DOHH2 (cell line): ENCODE measurements around the gene TNRC6A.
"Not testable (repeated sequence)": the region's sequence is repeated elsewhere in the genome, so short reads cannot be mapped to it uniquely, and the experiment has no call there.

Experiments
- H3F3A ChIP-seq: fragments of 200-600 bp; sonication (generic), shearing (Covaris generic); 2 replicates; pipeline ENCODE4 v1.6.0; 2016; ENCODE audit warnings: antibody characterized with exemption, mild to moderate bottlenecking; ENCODE audit not compliant: control insufficient read depth, insufficient read depth
- H3K27ac ChIP-seq: fragments of 200-600 bp; sonication (generic); 2 replicates; pipeline ENCODE4 v1.5.1; 2014; ENCODE audit warnings: low read depth, mild to moderate bottlenecking, low read length, moderate library complexity
- H3K27me3 ChIP-seq: fragments of 200-600 bp; sonication (generic); 2 replicates; pipeline ENCODE4 v1.6.1; 2014; ENCODE audit warnings: mild to moderate bottlenecking, low read length, mixed read lengths; ENCODE audit not compliant: control insufficient read depth
- H3K36me3 ChIP-seq: fragments of 200-600 bp; sonication (generic); 2 replicates; pipeline ENCODE4 v1.6.1; 2014; ENCODE audit warnings: mild to moderate bottlenecking, low read length, moderate library complexity, mixed read lengths; ENCODE audit not compliant: control insufficient read depth
- H3K4me1 ChIP-seq: fragments of 200-600 bp; sonication (generic); 2 replicates; pipeline ENCODE4 v1.6.1; 2014; ENCODE audit warnings: mild to moderate bottlenecking, low read length, mixed read lengths; ENCODE audit not compliant: control insufficient read depth
- H3K4me2 ChIP-seq: fragments of 200-600 bp; sonication (generic); 2 replicates; pipeline ENCODE4 v1.6.0; 2014; ENCODE audit warnings: mild to moderate bottlenecking, low read length, moderate library complexity
- H3K4me3 ChIP-seq: fragments of 200-600 bp; sonication (generic); 2 replicates; pipeline ENCODE4 v1.5.1; 2014; ENCODE audit warnings: mild to moderate bottlenecking, low read length, mixed read lengths
- H3K79me2 ChIP-seq: fragments of 200-600 bp; sonication (generic); 2 replicates; pipeline ENCODE4 v1.6.1; 2014; ENCODE audit warnings: mild to moderate bottlenecking, low read length, mixed read lengths; ENCODE audit not compliant: control insufficient read depth
- H3K9me2 ChIP-seq: fragments of 200-600 bp; sonication (generic); replicated peaks from 2 replicates; pipeline ENCODE4 v1.6.1; 2014; ENCODE audit warnings: mild to moderate bottlenecking, low read length, mixed read lengths; ENCODE audit not compliant: control insufficient read depth
- H3K9me3 ChIP-seq: fragments of 200-600 bp; sonication (generic); 2 replicates; pipeline ENCODE4 v1.6.1; 2014; ENCODE audit warnings: antibody characterized with exemption, low read length, mixed read lengths; ENCODE audit not compliant: control insufficient read depth, insufficient read depth
- H4K20me1 ChIP-seq: fragments of 200-600 bp; sonication (generic); 2 replicates; pipeline ENCODE4 v1.6.0; 2014; ENCODE audit warnings: low read depth, mild to moderate bottlenecking, antibody characterized with exemption, low read length, moderate library complexity; ENCODE audit not compliant: control insufficient read depth, insufficient read depth
- CTCF ChIP-seq: fragments of 200-600 bp; sonication (generic); IDR thresholded peaks from one replicate; pipeline ENCODE4 v1.5.1; 2014; ENCODE audit warnings: antibody characterized with exemption, mild to moderate bottlenecking, low read depth, low read length; ENCODE audit not compliant: poor library complexity, severe bottlenecking
- EZH2phosphoT487 ChIP-seq: fragments of 200-600 bp; sonication (generic); IDR thresholded peaks from 2 replicates; pipeline ENCODE4 v1.6.1; 2017; ENCODE audit warnings: borderline replicate concordance, mild to moderate bottlenecking, antibody characterized with exemption, low read length, moderate library complexity, mixed read lengths

TNRC6A gene

GRCh38 chr16:24747441-24747840 lies 18.0 kb downstream of the TNRC6A start:
- no peak overlapping the region for H3K4me3 ChIP-seq
- no peak for TF ChIP-seq CTCF
- TF ChIP-seq EZH2phosphoT487 = no peak
- 0 out of 2 replicates have a peak, but pooled peaks cover 4% of the 10 kb centered on the region for H3F3A ChIP-seq
- no peak overlapping the region for H3K4me2 ChIP-seq
- no peaks in the 10 kb centered on the region for H3K27me3 ChIP-seq
- no peaks in the 10 kb centered on the region for H3K9me3 ChIP-seq
- H3K36me3 ChIP-seq = peaks cover 42% of the 10 kb centered on the region
- no peak overlapping the region for H3K27ac ChIP-seq
- H3K9me2 ChIP-seq = no peaks in the 10 kb centered on the region
- H3K4me1 ChIP-seq = peaks cover 29% of the 10 kb centered on the region
- H3K79me2 ChIP-seq = peaks cover 99% of the 10 kb centered on the region
- H4K20me1 ChIP-seq = peaks cover 30% of the 10 kb centered on the region

- H3K27ac ChIP-seq = no peak overlapping the region
- H3K9me3 ChIP-seq = no peaks in the 10 kb centered on the region
- peaks cover 29% of the 10 kb centered on the region for H3K4me1 ChIP-seq
- no peaks in the 10 kb centered on the region for H3K27me3 ChIP-seq
- no peaks in the 10 kb centered on the region for H3K9me2 ChIP-seq
- peaks cover 99% of the 10 kb centered on the region for H3K79me2 ChIP-seq
- H3K4me3 ChIP-seq = no peak overlapping the region
- H3F3A ChIP-seq = 0 out of 2 replicates have a peak, but pooled peaks cover 4% of the 10 kb centered on the region
- no peak overlapping the region for H3K4me2 ChIP-seq
- no peak for TF ChIP-seq CTCF
- TF ChIP-seq EZH2phosphoT487 = no peak
- peaks cover 29% of the 10 kb centered on the region for H4K20me1 ChIP-seq
- H3K36me3 ChIP-seq = peaks cover 45% of the 10 kb centered on the region
Observed at GRCh38 chr16:24748242-24748641, 18.8 kb downstream of the TNRC6A start.

GRCh38 chr16:24749310-24749709 lies 19.9 kb downstream of the TNRC6A start:
- Histone ChIP-seq H3K27me3 (no peaks in the 10 kb centered on the region), H3K4me1 (peaks cover 24% of the 10 kb centered on the region), H3K4me3 (no peak overlapping the region), H3K9me2 (no peaks in the 10 kb centered on the region), H3K4me2 (no peak overlapping the region), H3F3A (0 out of 2 replicates have a peak, but pooled peaks cover 4% of the 10 kb centered on the region), H3K36me3 (peaks cover 39% of the 10 kb centered on the region), H3K79me2 (peaks cover 99% of the 10 kb centered on the region), H3K9me3 (no peaks in the 10 kb centered on the region), H3K27ac (no peak overlapping the region), H4K20me1 (peaks cover 24% of the 10 kb centered on the region)
- TF ChIP-seq CTCF = no peak
- TF ChIP-seq EZH2phosphoT487 = no peak

- H3K27me3 ChIP-seq, H3F3A ChIP-seq, H3K9me3 ChIP-seq, H3K9me2 ChIP-seq, H3K27ac ChIP-seq, H3K4me2 ChIP-seq, H3K4me3 ChIP-seq: not testable (repeated sequence)
- peaks cover 99% of the 10 kb centered on the region for H3K79me2 ChIP-seq
- peaks cover 25% of the 10 kb centered on the region for H4K20me1 ChIP-seq
- H3K36me3 ChIP-seq = peaks cover 37% of the 10 kb centered on the region
- H3K4me1 ChIP-seq = peaks cover 20% of the 10 kb centered on the region
Observed at GRCh38 chr16:24749872-24750271, 20.4 kb downstream of the TNRC6A start.
